Erythroblast (primary cell): ENCODE measurements around the gene RBM42.

ENCODE experiments used
- DNase-seq, 2 experiments: peaks; one replicate each; lab custom pipeline; 2025; lab: John Stamatoyannopoulos, UW
- GATA1 ChIP-seq: IDR thresholded peaks from 2 replicates; pipeline ENCODE4 v1.6.1; 2011; ENCODE audit warnings: low read depth, mild to moderate bottlenecking, control low read depth, low read length, moderate library complexity
- POLR2A ChIP-seq: IDR thresholded peaks from 2 replicates; pipeline ENCODE4 v1.6.1; 2011; ENCODE audit warnings: mild to moderate bottlenecking, low read length

The RBM42 gene

DNA sequence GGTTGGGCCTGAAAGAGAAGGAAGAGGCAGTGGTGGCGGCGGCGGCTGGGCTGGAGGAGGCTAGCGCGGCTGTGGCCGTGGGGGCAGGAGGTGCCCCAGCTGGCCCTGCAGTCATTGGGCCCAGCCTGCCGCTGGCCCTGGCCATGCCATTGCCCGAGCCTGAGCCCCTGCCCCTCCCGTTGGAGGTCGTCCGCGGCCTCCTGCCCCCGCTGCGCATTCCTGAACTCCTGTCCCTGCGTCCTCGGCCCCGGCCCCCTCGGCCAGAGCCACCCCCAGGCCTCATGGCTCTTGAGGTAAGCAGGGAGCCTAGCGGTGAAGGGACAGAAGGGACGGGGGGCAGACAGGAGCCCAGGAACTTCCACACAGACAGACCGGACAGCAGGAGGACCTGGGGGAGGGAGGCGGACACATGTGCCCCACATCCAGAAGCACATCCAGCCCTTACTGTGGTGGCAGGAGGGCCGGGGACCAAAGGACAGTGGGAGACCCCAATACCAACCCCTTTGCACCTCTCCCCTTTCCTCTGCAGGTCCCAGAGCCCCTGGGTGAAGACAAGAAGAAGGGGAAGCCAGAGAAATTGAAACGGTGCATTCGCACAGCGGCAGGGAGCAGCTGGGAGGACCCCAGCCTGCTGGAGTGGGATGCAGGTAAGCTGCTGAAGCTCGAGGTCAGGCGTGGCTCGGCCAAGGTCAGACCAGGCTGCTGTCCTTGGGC, 5.0 kb downstream of the RBM42 start:
- no peak for DNase-seq

DNA sequence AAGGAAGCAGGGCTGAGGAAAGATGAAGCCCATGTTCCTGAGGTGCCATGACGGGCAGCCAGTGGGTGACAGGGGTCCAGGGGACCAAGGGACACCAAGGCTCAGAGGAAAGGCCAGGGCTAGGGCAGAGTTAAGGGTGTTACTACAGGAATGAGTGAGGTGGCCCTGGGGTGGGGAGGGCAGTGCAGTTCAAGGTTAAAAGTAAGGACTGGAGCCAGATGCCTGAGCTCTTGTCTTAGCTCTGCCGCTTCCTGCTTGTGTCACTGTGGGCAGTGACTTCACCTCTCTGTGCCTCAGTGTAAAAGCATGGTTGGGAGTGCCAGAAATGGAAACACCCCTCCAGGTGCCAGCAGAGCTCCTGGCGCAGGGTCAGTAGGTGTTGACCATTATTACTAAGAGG, 7.8 kb downstream of the RBM42 start:
- no peak for TF ChIP-seq POLR2A
- no peak for TF ChIP-seq GATA1

More for the DNA sequence above, 5.0 kb downstream of the RBM42 start:
- TF ChIP-seq GATA1 (no peak), POLR2A (no peak)

DNA sequence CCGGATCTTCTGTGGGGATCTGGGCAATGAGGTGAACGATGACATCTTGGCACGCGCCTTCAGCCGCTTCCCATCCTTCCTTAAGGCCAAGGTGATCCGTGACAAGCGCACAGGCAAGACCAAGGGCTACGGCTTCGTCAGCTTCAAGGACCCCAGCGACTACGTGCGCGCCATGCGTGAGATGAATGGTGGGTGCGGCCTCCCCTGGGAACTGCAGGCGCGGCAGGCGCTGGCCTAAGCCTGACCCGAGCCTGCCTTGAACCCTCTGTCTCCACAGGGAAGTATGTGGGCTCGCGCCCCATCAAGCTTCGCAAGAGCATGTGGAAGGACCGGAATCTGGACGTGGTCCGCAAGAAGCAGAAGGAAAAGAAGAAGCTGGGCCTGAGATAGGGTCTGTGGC, 8.3 kb downstream of the RBM42 start:
- DNase-seq: no peak
- TF ChIP-seq GATA1: no peak
- TF ChIP-seq POLR2A: no peak

More for the DNA sequence above, 7.8 kb downstream of the RBM42 start:
- no peak for DNase-seq

- no peak for DNase-seq
- TF ChIP-seq GATA1 (no peak), POLR2A (no peak)
These were observed 10.4 kb downstream of the RBM42 start for GRCh38 chr19:35639321-35639639.

GRCh38 chr19:35639863-35640262, 11.0 kb downstream of the RBM42 start:
- no peak for TF ChIP-seq POLR2A
- no peak for TF ChIP-seq GATA1
- no peak for DNase-seq

GRCh38 chr19:35641515-35642151, 12.8 kb downstream of the RBM42 start, which contains the start of gene ETV2:
TSS of gene ETV2 (plus strand) at chr19:35641745. CDS start at chr19:35642461, 716 bp downstream.
- peak; percentile 63 to 65 for DNase-seq
- TF ChIP-seq POLR2A: no peak

- TF ChIP-seq POLR2A (no peak), GATA1 (no peak)
These were observed 13.5 kb downstream of the RBM42 start for GRCh38 chr19:35642312-35642711.

DNA sequence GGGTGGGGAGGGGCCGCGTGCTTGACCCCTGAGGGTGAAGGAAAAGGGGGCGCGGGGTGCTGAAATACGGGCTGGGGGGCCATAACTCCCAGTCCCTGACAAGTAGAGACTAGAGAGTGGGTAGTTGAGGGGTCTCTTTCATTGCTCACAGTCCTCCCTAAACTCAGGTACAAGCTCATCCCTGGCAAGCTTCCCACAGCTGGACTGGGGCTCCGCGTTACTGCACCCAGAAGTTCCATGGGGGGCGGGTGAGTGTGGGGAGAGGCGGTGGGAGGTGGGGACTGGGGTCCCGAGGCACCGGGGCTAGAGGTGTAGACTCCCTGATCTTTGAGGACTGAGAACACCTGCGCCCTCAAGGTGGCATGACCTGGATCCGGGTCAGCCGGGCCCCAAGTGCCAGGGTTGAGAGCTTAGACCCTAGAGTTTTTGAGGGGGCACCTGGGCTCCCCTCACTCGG, 14.0 kb downstream of the RBM42 start:
- TF ChIP-seq GATA1: no peak
- TF ChIP-seq POLR2A: no peak
- no peak for DNase-seq

More at GRCh38 chr19:35642312-35642711, 13.5 kb downstream of the RBM42 start:
- no peak for DNase-seq

DNA sequence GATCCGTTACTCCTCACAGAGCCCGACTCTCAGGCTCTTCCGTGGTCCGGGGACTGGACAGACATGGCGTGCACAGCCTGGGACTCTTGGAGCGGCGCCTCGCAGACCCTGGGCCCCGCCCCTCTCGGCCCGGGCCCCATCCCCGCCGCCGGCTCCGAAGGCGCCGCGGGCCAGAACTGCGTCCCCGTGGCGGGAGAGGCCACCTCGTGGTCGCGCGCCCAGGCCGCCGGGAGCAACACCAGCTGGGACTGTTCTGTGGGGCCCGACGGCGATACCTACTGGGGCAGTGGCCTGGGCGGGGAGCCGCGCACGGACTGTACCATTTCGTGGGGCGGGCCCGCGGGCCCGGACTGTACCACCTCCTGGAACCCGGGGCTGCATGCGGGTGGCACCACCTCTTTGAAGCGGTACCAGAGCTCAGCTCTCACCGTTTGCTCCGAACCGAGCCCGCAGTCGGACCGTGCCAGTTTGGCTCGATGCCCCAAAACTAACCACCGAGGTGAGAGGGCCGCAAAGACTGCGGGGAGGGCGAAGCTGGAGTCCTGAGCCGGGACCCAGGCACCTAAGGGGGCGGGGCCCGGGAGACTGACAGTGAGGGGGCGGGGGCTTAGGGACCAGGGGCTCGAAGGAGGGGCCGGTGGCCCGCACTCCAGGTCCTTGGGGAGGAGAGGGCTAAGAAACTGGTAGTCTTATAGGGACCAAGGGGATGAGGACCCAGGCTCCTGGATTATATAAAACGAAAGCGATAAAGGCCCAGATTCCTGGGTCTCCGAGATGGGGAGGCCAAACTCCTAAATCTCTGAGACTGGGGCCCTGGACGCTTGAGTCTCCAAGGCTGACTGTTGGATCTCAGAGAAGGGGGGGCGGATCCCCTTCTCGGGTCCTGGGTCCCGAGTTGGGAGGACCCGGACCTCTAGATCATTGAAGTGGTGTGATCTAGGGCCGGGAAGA, 14.7 kb downstream of the RBM42 start:
- TF ChIP-seq GATA1 (no peak), POLR2A (peak; percentile 84)

DNA sequence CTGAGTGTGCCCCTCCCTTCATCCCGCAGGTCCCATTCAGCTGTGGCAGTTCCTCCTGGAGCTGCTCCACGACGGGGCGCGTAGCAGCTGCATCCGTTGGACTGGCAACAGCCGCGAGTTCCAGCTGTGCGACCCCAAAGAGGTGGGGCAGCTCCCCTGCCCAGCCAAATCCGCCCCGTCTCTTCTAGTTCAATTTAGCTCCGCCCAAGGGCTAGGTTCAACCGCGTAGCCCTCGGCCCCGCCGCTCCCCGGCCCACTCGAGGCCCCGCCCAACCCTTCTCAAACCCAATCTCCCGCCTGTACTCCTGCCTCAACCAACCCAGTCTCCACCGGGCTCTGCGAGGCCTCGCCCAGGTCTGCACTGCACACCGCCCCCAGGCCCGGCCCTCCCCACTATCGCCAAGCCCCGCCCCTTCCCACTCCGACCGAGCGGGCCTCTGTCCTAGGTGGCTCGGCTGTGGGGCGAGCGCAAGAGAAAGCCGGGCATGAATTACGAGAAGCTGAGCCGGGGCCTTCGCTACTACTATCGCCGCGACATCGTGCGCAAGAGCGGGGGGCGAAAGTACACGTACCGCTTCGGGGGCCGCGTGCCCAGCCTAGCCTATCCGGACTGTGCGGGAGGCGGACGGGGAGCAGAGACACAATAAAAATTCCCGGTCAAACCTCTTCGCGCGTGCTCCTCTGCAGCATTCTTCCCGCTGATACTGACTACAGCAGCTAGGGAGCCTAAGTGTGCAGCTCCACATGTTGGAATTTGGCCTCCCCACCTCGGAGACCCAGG, 15.6 kb downstream of the RBM42 start:
- TF ChIP-seq GATA1: no peak
- peak; percentile 31 for TF ChIP-seq POLR2A
- peak; percentile 97 to 98 for DNase-seq

More for the DNA sequence above, 14.7 kb downstream of the RBM42 start:
- peak; percentile 92 to 93 for DNase-seq

GRCh38 chr19:35644987-35645679, 16.3 kb downstream of the RBM42 start:
- TF ChIP-seq GATA1 (no peak), POLR2A (no peak)
- DNase-seq: peak; percentile 69 to 78
